GM12878 (cell line): Measurements from ENCODE around the gene LCE6A.

Experiments used
- BRCA1 ChIP-seq: IDR thresholded peaks from 2 replicates; pipeline ENCODE4 v1.6.1; 2011; ENCODE audit warnings: low read depth, low read length, improper control_type of control experiment
- CBX5 ChIP-seq: sonication (generic); IDR thresholded peaks from 2 replicates; pipeline ENCODE4 v1.6.1; 2016; ENCODE audit warnings: low read depth, moderate library complexity, mild to moderate bottlenecking, inconsistent platforms
- CEBPZ ChIP-seq: fragments of 150-350 bp; IDR thresholded peaks from 2 replicates; pipeline ENCODE4 v1.6.1; 2016; ENCODE audit warnings: low read depth, low read length
- CTCF ChIP-seq, 3 experiments: IDR thresholded peaks in 2 of 3; conservative IDR thresholded peaks in 1 of 3; 2 replicates each; pipeline ENCODE4 v1.5.1; 2011; ENCODE audit warnings: low read depth in 3 of 3, low read length in 3 of 3, mild to moderate bottlenecking in 3 of 3, control low read depth in 2 of 3, moderate library complexity in 2 of 3, inconsistent platforms in 1 of 3, mixed read lengths in 1 of 3; ENCODE audit not compliant: control insufficient read depth in 2 of 3, insufficient read depth in 1 of 3; ENCODE audit errors: extremely low read depth in 1 of 3

- no peak for TF ChIP-seq BRCA1
- TF ChIP-seq CEBPZ = no peak
- TF ChIP-seq CBX5 = no peak
- TF ChIP-seq CTCF (IDR thresholded peaks at IDR 0.05 in 2 of 3, conservative IDR thresholded peaks at IDR 0.05 in 1 of 3; ENCODE audit: control insufficient read depth in 2 of 3, extremely low read depth in 1 of 3, insufficient read depth in 1 of 3, low read depth in 3 of 3, low read length in 3 of 3) = no peak
Measured at GRCh38 chr1:152824964-152825363, 17.7 kb upstream of the LCE6A start.
